GM12878 (cell line): ENCODE results near the gene TRABD2A. TPM values are rescaled to one million over a fixed set of nuclear protein-coding genes. Genes with fewer than 3 reads are reported as not detected.

ENCODE experiments used
- ASH2L ChIP-seq: fragments of 300-600, 200-600 bp; sonication (generic); IDR thresholded peaks from 2 replicates; pipeline ENCODE4 v1.6.1; 2017; ENCODE audit warnings: low read depth, mild to moderate bottlenecking, borderline replicate concordance
- BHLHE40 ChIP-seq, 2 experiments: fragments of 450-650 bp in 1 of 2; IDR thresholded peaks; 2 replicates each; pipeline ENCODE4 v1.6.1; 2011 to 2017; ENCODE audit warnings: low read depth in 2 of 2, borderline replicate concordance in 1 of 2, improper control_type of control experiment in 1 of 2, low read length in 1 of 2, mild to moderate bottlenecking in 1 of 2
- CBX5 ChIP-seq: sonication (generic); IDR thresholded peaks from 2 replicates; pipeline ENCODE4 v1.6.1; 2016; ENCODE audit warnings: low read depth, moderate library complexity, mild to moderate bottlenecking, inconsistent platforms
- CHD1 ChIP-seq: IDR thresholded peaks from 2 replicates; pipeline ENCODE4 v1.6.1; 2012; ENCODE audit warnings: low read depth, low read length, improper control_type of control experiment
- DPF2 ChIP-seq: fragments of 450-650 bp; IDR thresholded peaks from 2 replicates; pipeline ENCODE4 v1.6.1; 2017; ENCODE audit warnings: mild to moderate bottlenecking
- EGR1 ChIP-seq, 2 experiments: IDR thresholded peaks; 1 replicate in 1 of 2; 2 replicates in 1 of 2; pipeline ENCODE4 v1.6.1; 2011 to 2012; ENCODE audit warnings: low read depth in 2 of 2, low read length in 2 of 2, borderline replicate concordance in 1 of 2, mild to moderate bottlenecking in 1 of 2, moderate library complexity in 1 of 2
- EP300 ChIP-seq, 2 experiments: fragments of 150-350 bp in 1 of 2; IDR thresholded peaks; 2 replicates each; pipeline ENCODE4 v1.6.1; 2011 to 2012; ENCODE audit warnings: low read depth in 2 of 2, low read length in 2 of 2, borderline replicate concordance in 1 of 2, improper control_type of control experiment in 1 of 2, inconsistent platforms in 1 of 2; ENCODE audit not compliant: control insufficient read depth in 1 of 2
- IKZF1 ChIP-seq: fragments of 450-650 bp; conservative IDR thresholded peaks from 2 replicates; pipeline ENCODE4 v1.6.1; 2017; ENCODE audit warnings: antibody characterized with exemption, mild to moderate bottlenecking
- KDM1A ChIP-seq: fragments of 200-600 bp; sonication (generic); IDR thresholded peaks from 2 replicates; pipeline ENCODE4 v1.6.1; 2016; ENCODE audit warnings: borderline replicate concordance
- MAX ChIP-seq: IDR thresholded peaks from 2 replicates; pipeline ENCODE4 v1.6.1; 2012; ENCODE audit warnings: low read depth, low read length, improper control_type of control experiment
- MYC ChIP-seq: IDR thresholded peaks from 2 replicates; pipeline ENCODE4 v1.6.1; 2011; ENCODE audit warnings: mild to moderate bottlenecking, low read length, moderate library complexity, inconsistent platforms; ENCODE audit not compliant: insufficient read depth, insufficient replicate concordance, insufficient read length, severe bottlenecking
- NFYB ChIP-seq: IDR thresholded peaks from 2 replicates; pipeline ENCODE4 v1.6.1; 2011; ENCODE audit warnings: low read depth, mild to moderate bottlenecking, low read length, improper control_type of control experiment, moderate library complexity; ENCODE audit not compliant: insufficient read depth
- POU2F2 ChIP-seq: IDR thresholded peaks from 3 replicates; pipeline ENCODE4 v1.6.1; 2011; ENCODE audit warnings: low read depth, mild to moderate bottlenecking, low read length, borderline replicate concordance
- RAD21 ChIP-seq: IDR thresholded peaks from 2 replicates; pipeline ENCODE4 v1.6.1; 2011; ENCODE audit warnings: mild to moderate bottlenecking, low read depth, low read length, moderate library complexity; ENCODE audit not compliant: insufficient read depth
- RB1 ChIP-seq: fragments of 450-650 bp; formaldehyde crosslinking; IDR thresholded peaks from 2 replicates; pipeline ENCODE4 v1.6.1; 2017; ENCODE audit warnings: mild to moderate bottlenecking, borderline replicate concordance
- RBBP5 ChIP-seq: fragments of 200-600 bp; sonication (generic); conservative IDR thresholded peaks from 2 replicates; pipeline ENCODE4 v1.6.1; 2016
- RELA ChIP-seq: fragments of 450-650 bp; IDR thresholded peaks from 2 replicates; pipeline ENCODE4 v1.8.0; 2014; ENCODE audit warnings: borderline replicate concordance; ENCODE audit not compliant: partially characterized antibody
- SMAD1 ChIP-seq: fragments of 450-650 bp; IDR thresholded peaks from 2 replicates; pipeline ENCODE4 v1.6.1; 2018; ENCODE audit warnings: mild to moderate bottlenecking, low read depth; ENCODE audit not compliant: partially characterized antibody
- SMAD5 ChIP-seq: IDR thresholded peaks from 2 replicates; pipeline ENCODE4 v1.6.1; 2016; ENCODE audit warnings: antibody characterized with exemption, low read depth
- SRF ChIP-seq, 2 experiments: IDR thresholded peaks; 2 replicates each; pipeline ENCODE4 v1.6.1; 2011; ENCODE audit warnings: low read depth in 2 of 2, low read length in 2 of 2, mild to moderate bottlenecking in 1 of 2, moderate library complexity in 1 of 2
- YBX1 ChIP-seq: fragments of 450-650 bp; IDR thresholded peaks from 2 replicates; pipeline ENCODE4 v1.6.1; 2016; ENCODE audit warnings: antibody characterized with exemption
- polyA plus RNA-seq, 11 experiments: library from polyadenylated mRNA; depleted of rRNA in 4 of 11; unstranded in 6 of 11; stranded (reverse) in 5 of 11; fragments of >200 nt; fragmentation: Nextera tagmentation in 4 of 11; fragmentation: Illumina TruSeq in 1 of 11; extraction: Ambion mirVana in 4 of 11; extraction: Trizol in 1 of 11; gene quantifications; 1 replicate in 1 of 11; 2 replicates in 10 of 11; pipeline versions ENCODE4 v1.2.1 to v1.2.3, GENCODE V29; 2011 to 2016; ENCODE audit warnings: inconsistent platforms in 2 of 11, missing spikeins in 2 of 11, low read depth in 1 of 11
- total RNA-seq, 4 experiments: library from RNA; depleted of rRNA in 3 of 4; stranded (reverse); fragments of >200 nt in 3 of 4; fragmentation: Illumina TruSeq in 1 of 4; extraction: Trizol in 1 of 4; gene quantifications; 2 replicates each; pipeline versions ENCODE4 v1.2.1 to v1.2.3, GENCODE V29; 2013 to 2021
- TF ChIP-seq, protein P1 (sequence below): fragments of 450-650 bp; IDR thresholded peaks from 2 replicates; pipeline ENCODE4 v1.6.1; 2018; ENCODE audit warnings: borderline replicate concordance, mild to moderate bottlenecking; ENCODE audit not compliant: partially characterized antibody
- TF ChIP-seq, protein P2 (sequence below): fragments of 150-350 bp; IDR thresholded peaks from 2 replicates; pipeline ENCODE4 v1.6.1; 2014; ENCODE audit warnings: mild to moderate bottlenecking, low read depth, low read length

The TRABD2A gene
- total and polyA plus RNA-seq, 10 of the 15 experiments (the other 5 are each of a cell fraction or from before 2014, with no cell fraction given): 1.4 to 7.6 (median 4.1) TPM

DNA sequence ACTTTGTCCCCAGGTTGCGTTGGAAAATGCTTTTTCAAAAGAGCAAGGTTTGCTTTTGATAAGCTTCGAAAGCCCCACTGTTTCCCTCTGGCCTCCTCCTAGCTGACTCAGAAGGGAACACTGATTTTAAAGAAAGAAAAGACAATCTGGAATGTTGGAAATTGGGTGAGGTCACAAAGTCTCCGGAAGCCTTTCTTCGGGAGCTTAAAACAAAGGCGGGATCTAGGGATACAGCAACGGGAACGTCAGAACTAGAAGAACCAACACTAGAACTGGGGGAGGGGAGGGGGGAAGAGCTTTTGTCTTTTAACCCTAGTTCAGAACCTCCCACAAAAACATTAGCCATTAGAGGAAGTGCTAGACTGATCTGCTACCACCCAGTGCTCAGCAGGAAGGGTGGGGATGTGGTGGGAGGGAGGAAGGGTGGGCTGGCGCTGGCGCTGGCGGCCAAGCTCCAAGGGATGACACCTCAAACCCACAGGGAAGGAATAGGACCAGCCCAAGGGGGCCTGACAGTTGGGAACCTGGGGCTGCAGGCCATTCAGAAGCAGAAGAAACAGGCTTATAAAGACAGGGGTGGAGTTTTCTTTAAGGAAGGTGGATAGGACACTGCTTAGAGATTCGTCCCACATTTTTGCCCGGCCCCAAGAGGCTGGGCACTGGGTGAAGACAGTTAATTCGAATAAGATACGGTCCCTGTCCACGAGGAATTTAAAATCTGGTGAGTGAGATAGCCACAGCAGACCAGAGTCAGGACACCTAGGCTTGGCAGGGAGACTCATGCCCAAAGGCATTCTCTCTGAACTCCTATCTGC lies 26.2 kb upstream of the TRABD2A start (continued):
- TF ChIP-seq MYC (no peak), CBX5 (0 out of 2 replicates have a peak, but pooled peaks have one; percentile 37), KDM1A (no peak), ASH2L (no peak), YBX1 (no peak), RBBP5 (no peak), SMAD1 (no peak), RELA (no peak), EGR1 (IDR thresholded peaks at IDR 0.05; ENCODE audit: borderline replicate concordance in 1 of 2, low read depth in 2 of 2, low read length in 2 of 2) (peak in 1 of 2 experiments; percentile 43; a peak in 1 of 3 replicates), CHD1 (no peak), MAX (no peak), DPF2 (no peak), SMAD5 (no peak; the same call in 1 of the 2 replicates), RB1 (no peak), POU2F2 (0 out of 3 replicates have a peak, but pooled peaks have one; percentile 33), RAD21 (no peak), SRF (IDR thresholded peaks at IDR 0.05; ENCODE audit: low read depth in 2 of 2, low read length in 2 of 2) (no peak), NFYB (no peak), IKZF1 (peak; percentile 46; the same call in 1 of the 2 replicates), BHLHE40 (IDR thresholded peaks at IDR 0.05; ENCODE audit: borderline replicate concordance in 1 of 2, low read depth in 2 of 2, low read length in 1 of 2) (no peak; a peak in 1 of 4 replicates), EP300 (IDR thresholded peaks at IDR 0.05; ENCODE audit: borderline replicate concordance in 1 of 2, control insufficient read depth in 1 of 2, low read depth in 2 of 2, low read length in 2 of 2) (no peak)
- TF ChIP-seq, protein P1, sequence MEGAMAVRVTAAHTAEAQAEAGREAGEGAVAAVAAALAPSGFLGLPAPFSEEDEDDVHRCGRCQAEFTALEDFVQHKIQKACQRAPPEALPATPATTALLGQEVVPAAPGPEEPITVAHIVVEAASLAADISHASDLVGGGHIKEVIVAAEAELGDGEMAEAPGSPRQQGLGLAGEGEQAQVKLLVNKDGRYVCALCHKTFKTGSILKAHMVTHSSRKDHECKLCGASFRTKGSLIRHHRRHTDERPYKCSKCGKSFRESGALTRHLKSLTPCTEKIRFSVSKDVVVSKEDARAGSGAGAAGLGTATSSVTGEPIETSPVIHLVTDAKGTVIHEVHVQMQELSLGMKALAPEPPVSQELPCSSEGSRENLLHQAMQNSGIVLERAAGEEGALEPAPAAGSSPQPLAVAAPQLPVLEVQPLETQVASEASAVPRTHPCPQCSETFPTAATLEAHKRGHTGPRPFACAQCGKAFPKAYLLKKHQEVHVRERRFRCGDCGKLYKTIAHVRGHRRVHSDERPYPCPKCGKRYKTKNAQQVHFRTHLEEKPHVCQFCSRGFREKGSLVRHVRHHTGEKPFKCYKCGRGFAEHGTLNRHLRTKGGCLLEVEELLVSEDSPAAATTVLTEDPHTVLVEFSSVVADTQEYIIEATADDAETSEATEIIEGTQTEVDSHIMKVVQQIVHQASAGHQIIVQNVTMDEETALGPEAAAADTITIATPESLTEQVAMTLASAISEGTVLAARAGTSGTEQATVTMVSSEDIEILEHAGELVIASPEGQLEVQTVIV: no peak
- TF ChIP-seq, protein P2, sequence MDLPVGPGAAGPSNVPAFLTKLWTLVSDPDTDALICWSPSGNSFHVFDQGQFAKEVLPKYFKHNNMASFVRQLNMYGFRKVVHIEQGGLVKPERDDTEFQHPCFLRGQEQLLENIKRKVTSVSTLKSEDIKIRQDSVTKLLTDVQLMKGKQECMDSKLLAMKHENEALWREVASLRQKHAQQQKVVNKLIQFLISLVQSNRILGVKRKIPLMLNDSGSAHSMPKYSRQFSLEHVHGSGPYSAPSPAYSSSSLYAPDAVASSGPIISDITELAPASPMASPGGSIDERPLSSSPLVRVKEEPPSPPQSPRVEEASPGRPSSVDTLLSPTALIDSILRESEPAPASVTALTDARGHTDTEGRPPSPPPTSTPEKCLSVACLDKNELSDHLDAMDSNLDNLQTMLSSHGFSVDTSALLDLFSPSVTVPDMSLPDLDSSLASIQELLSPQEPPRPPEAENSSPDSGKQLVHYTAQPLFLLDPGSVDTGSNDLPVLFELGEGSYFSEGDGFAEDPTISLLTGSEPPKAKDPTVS: no peak
